ENCODE measurements around the gene RC3H2.

DNA sequence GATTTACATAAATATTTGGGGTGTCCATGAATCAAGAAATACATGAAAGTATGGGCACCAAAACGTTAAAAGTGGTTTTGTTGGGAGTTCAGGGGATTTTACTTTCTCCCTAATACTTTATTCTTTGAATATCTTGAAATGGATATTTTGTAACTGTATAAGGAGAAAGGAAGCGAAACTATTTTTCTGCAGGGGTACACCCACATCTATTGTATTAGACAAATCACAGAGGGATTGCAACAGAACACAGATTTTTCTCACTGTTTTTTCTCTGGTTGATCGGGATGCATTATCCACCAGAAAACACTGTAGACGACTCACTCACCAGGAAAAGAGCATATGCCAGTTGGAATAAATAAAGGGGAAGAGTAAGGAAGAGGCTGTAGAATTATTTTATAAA is 34.4 kb upstream of the RC3H2 start:
- TF ChIP-seq, protein P1, sequence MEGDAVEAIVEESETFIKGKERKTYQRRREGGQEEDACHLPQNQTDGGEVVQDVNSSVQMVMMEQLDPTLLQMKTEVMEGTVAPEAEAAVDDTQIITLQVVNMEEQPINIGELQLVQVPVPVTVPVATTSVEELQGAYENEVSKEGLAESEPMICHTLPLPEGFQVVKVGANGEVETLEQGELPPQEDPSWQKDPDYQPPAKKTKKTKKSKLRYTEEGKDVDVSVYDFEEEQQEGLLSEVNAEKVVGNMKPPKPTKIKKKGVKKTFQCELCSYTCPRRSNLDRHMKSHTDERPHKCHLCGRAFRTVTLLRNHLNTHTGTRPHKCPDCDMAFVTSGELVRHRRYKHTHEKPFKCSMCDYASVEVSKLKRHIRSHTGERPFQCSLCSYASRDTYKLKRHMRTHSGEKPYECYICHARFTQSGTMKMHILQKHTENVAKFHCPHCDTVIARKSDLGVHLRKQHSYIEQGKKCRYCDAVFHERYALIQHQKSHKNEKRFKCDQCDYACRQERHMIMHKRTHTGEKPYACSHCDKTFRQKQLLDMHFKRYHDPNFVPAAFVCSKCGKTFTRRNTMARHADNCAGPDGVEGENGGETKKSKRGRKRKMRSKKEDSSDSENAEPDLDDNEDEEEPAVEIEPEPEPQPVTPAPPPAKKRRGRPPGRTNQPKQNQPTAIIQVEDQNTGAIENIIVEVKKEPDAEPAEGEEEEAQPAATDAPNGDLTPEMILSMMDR (CRISPR knock-in tag; IDR thresholded peaks at IDR 0.05): no peak
- no peak for TF ChIP-seq ZNF543 (CRISPR knock-in tag; IDR thresholded peaks at IDR 0.05)
- TF ChIP-seq, protein P2, sequence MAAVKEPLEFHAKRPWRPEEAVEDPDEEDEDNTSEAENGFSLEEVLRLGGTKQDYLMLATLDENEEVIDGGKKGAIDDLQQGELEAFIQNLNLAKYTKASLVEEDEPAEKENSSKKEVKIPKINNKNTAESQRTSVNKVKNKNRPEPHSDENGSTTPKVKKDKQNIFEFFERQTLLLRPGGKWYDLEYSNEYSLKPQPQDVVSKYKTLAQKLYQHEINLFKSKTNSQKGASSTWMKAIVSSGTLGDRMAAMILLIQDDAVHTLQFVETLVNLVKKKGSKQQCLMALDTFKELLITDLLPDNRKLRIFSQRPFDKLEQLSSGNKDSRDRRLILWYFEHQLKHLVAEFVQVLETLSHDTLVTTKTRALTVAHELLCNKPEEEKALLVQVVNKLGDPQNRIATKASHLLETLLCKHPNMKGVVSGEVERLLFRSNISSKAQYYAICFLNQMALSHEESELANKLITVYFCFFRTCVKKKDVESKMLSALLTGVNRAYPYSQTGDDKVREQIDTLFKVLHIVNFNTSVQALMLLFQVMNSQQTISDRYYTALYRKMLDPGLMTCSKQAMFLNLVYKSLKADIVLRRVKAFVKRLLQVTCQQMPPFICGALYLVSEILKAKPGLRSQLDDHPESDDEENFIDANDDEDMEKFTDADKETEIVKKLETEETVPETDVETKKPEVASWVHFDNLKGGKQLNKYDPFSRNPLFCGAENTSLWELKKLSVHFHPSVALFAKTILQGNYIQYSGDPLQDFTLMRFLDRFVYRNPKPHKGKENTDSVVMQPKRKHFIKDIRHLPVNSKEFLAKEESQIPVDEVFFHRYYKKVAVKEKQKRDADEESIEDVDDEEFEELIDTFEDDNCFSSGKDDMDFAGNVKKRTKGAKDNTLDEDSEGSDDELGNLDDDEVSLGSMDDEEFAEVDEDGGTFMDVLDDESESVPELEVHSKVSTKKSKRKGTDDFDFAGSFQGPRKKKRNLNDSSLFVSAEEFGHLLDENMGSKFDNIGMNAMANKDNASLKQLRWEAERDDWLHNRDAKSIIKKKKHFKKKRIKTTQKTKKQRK (IDR thresholded peaks at IDR 0.05; ENCODE audit: low read length): no peak
- no peak for TF ChIP-seq ZSCAN29 (CRISPR knock-in tag; conservative IDR thresholded peaks at IDR 0.05)
- no peak for TF ChIP-seq ZNF12 (CRISPR knock-in tag; IDR thresholded peaks at IDR 0.05)
